H1 (cell line): ENCODE data around the gene TCF21. TPM values are rescaled to one million over a fixed set of nuclear protein-coding genes. Genes with fewer than 3 reads are reported as not detected.

Experiments
- CTCF ChIA-PET: fragments of 300-600 bp; sonication (Branson Sonifier 250); formaldehyde crosslinking; loops from one replicate; lab custom pipeline; 2021; ENCODE audit not compliant: partially characterized antibody; lab: Charles Lee
- POLR2A ChIA-PET: fragments of 300-600 bp; sonication (Branson Sonifier 250); formaldehyde crosslinking; loops from one replicate; lab custom pipeline; 2021; ENCODE audit warnings: inconsistent platforms; ENCODE audit not compliant: partially characterized antibody; lab: Charles Lee
- DNase-seq, 2 experiments: peaks; one replicate each; pipeline versions ENCODE4 v3.0.0 to v3.0.0-alpha.2; 2010 to 2022; ENCODE audit warnings: low spot score in 2 of 2, low read depth in 1 of 2, mixed read lengths in 1 of 2
- FAIRE-seq: peaks from 2 replicates; lab custom pipeline; 2011; peaks lifted over from hg19 to GRCh38; lab: Jason Lieb, UNC
- H2AFZ ChIP-seq: 2 replicates; pipeline ENCODE4 v1.8.1; 2012; ENCODE audit warnings: low read length, inconsistent platforms
- H2AK5ac ChIP-seq: 2 replicates; pipeline ENCODE4 v1.6.1; 2013; ENCODE audit warnings: low read depth, low read length
- H2BK120ac ChIP-seq: replicated peaks from 2 replicates; pipeline ENCODE3; 2013; ENCODE audit warnings: low read depth, low read length, inconsistent platforms
- H2BK12ac ChIP-seq: 2 replicates; pipeline ENCODE4 v1.6.1; 2013; ENCODE audit warnings: low read depth, low read length
- H2BK15ac ChIP-seq: 2 replicates; pipeline ENCODE4 v1.6.1; 2013; ENCODE audit warnings: low read length
- H2BK20ac ChIP-seq: 2 replicates; pipeline ENCODE4 v1.6.1; 2013; ENCODE audit warnings: low read length
- H2BK5ac ChIP-seq: 2 replicates; pipeline ENCODE4 v1.6.1; 2013; ENCODE audit warnings: low read depth, low read length
- H3K14ac ChIP-seq: 2 replicates; pipeline ENCODE4 v1.6.1; 2013; ENCODE audit warnings: inconsistent platforms; ENCODE audit not compliant: insufficient read length
- H3K18ac ChIP-seq: 2 replicates; pipeline ENCODE4 v1.6.1; 2013; ENCODE audit warnings: low read length; ENCODE audit errors: extremely low read depth
- H3K23ac ChIP-seq: 2 replicates; pipeline ENCODE4 v1.6.1; 2013; ENCODE audit warnings: inconsistent platforms; ENCODE audit not compliant: insufficient read length
- H3K23me2 ChIP-seq: 2 replicates; pipeline ENCODE4 v1.6.1; 2013; ENCODE audit warnings: low read depth, low read length
- H3K27ac ChIP-seq: 2 replicates; pipeline ENCODE4 v1.6.1; 2011; ENCODE audit warnings: low read depth, low read length, inconsistent platforms
- H3K27me3 ChIP-seq, 4 experiments: replicated peaks in 1 of 4; 1 replicate in 1 of 4; 2 replicates in 3 of 4; pipeline versions ENCODE4 v1.6.1 to v1.8.1; 2011 to 2013; ENCODE audit warnings: low read length in 3 of 4, mild to moderate bottlenecking in 3 of 4, inconsistent platforms in 2 of 4, mixed read lengths in 2 of 4, moderate library complexity in 1 of 4; ENCODE audit not compliant: control insufficient read depth in 3 of 4, insufficient read depth in 3 of 4; ENCODE audit errors: extremely low read depth in 1 of 4
- H3K36me3 ChIP-seq, 4 experiments: 2 replicates each; pipeline versions ENCODE4 v1.6.1 to v1.8.1; 2011 to 2013; ENCODE audit warnings: mild to moderate bottlenecking in 4 of 4, low read length in 3 of 4, moderate library complexity in 2 of 4, control low read depth in 1 of 4, inconsistent platforms in 1 of 4; ENCODE audit not compliant: insufficient read depth in 4 of 4, control insufficient read depth in 2 of 4
- H3K4ac ChIP-seq: replicated peaks from 2 replicates; pipeline ENCODE3; 2013; ENCODE audit warnings: low read length, low read depth, mixed read lengths, inconsistent platforms; ENCODE audit not compliant: insufficient read length
- H3K4me1 ChIP-seq, 4 experiments: replicated peaks in 1 of 4; 1 replicate in 1 of 4; 2 replicates in 3 of 4; pipeline versions ENCODE4 v1.6.1 to v1.8.1; 2011 to 2013; ENCODE audit warnings: low read length in 3 of 4, inconsistent platforms in 2 of 4, mixed read lengths in 1 of 4; ENCODE audit not compliant: insufficient read depth in 4 of 4, control insufficient read depth in 3 of 4
- H3K4me2 ChIP-seq, 2 experiments: 2 replicates each; pipeline versions ENCODE4 v1.6.1 to v1.8.1; 2011 to 2013; ENCODE audit warnings: low read depth in 2 of 2, low read length in 2 of 2, control low read depth in 1 of 2, inconsistent platforms in 1 of 2, mild to moderate bottlenecking in 1 of 2; ENCODE audit not compliant: insufficient read depth in 1 of 2
- H3K4me3 ChIP-seq, 4 experiments: fragments of 200-600, 300-600 bp in 1 of 4; sonication (generic), shearing (Covaris generic), sonication (Bioruptor Twin) in 1 of 4; 2 replicates each; pipeline versions ENCODE4 v1.5.1 to v1.8.1; 2011 to 2016; ENCODE audit warnings: low read length in 4 of 4, low read depth in 3 of 4, control low read depth in 2 of 4, inconsistent platforms in 2 of 4, mild to moderate bottlenecking in 2 of 4, mixed read lengths in 1 of 4, moderate library complexity in 1 of 4; ENCODE audit not compliant: insufficient read depth in 2 of 4; ENCODE audit errors: extremely low read depth in 1 of 4
- H3K56ac ChIP-seq: replicated peaks from 2 replicates; pipeline ENCODE3; 2013; ENCODE audit warnings: low read depth, mild to moderate bottlenecking, mixed read lengths, low read length, inconsistent platforms; ENCODE audit not compliant: insufficient read length
- H3K79me1 ChIP-seq: 2 replicates; pipeline ENCODE4 v1.6.1; 2013; ENCODE audit warnings: low read depth, low read length, control low read depth
- H3K79me2 ChIP-seq, 2 experiments: 2 replicates each; pipeline versions ENCODE4 v1.6.1 to v1.8.1; 2012 to 2013; ENCODE audit warnings: low read length in 2 of 2, mild to moderate bottlenecking in 2 of 2, inconsistent platforms in 1 of 2; ENCODE audit not compliant: insufficient read depth in 2 of 2, control insufficient read depth in 1 of 2
- H3K9ac ChIP-seq, 4 experiments: replicated peaks in 1 of 4; 1 replicate in 1 of 4; 2 replicates in 3 of 4; pipeline versions ENCODE4 v1.6.1 to v1.8.1; 2011 to 2013; ENCODE audit warnings: low read depth in 3 of 4, low read length in 3 of 4, control low read depth in 2 of 4, mild to moderate bottlenecking in 2 of 4, moderate library complexity in 2 of 4, inconsistent platforms in 1 of 4; ENCODE audit errors: extremely low read depth in 1 of 4
- H3K9me3 ChIP-seq, 2 experiments: 2 replicates each; pipeline versions ENCODE4 v1.6.1 to v1.8.1; 2012 to 2013; ENCODE audit warnings: mild to moderate bottlenecking in 2 of 2, moderate library complexity in 2 of 2, control low read depth in 1 of 2, inconsistent platforms in 1 of 2, low read depth in 1 of 2, low read length in 1 of 2, mixed read lengths in 1 of 2; ENCODE audit not compliant: insufficient read depth in 2 of 2
- H4K20me1 ChIP-seq, 2 experiments: replicated peaks in 1 of 2; 2 replicates each; pipeline versions ENCODE3 to v1.8.1; 2011 to 2013; ENCODE audit warnings: inconsistent platforms in 2 of 2, low read length in 2 of 2, mild to moderate bottlenecking in 1 of 2; ENCODE audit not compliant: insufficient read depth in 2 of 2, control insufficient read depth in 1 of 2
- H4K5ac ChIP-seq: 2 replicates; pipeline ENCODE4 v1.6.1; 2013; ENCODE audit warnings: low read length, low read depth, mixed read lengths, inconsistent platforms; ENCODE audit not compliant: insufficient read length
- H4K8ac ChIP-seq: 2 replicates; pipeline ENCODE4 v1.8.0; 2013; ENCODE audit warnings: mild to moderate bottlenecking, moderate library complexity, low read length, inconsistent platforms; ENCODE audit not compliant: insufficient read depth; ENCODE audit errors: extremely low read depth
- H4K91ac ChIP-seq: replicated peaks from 2 replicates; pipeline ENCODE3; 2013; ENCODE audit warnings: low read length, mixed read lengths, inconsistent platforms; ENCODE audit not compliant: insufficient read length
- CBX8 ChIP-seq: fragments of 300-800, 300-1000 bp; sonication (generic); IDR thresholded peaks from 2 replicates; pipeline ENCODE4 v1.7.1; 2016; ENCODE audit warnings: low read depth, low read length, borderline replicate concordance
- CEBPB ChIP-seq: IDR thresholded peaks from 2 replicates; pipeline ENCODE4 v1.6.1; 2012; ENCODE audit warnings: low read depth, low read length
- HDAC6 ChIP-seq: IDR thresholded peaks from one replicate; pipeline ENCODE4 v1.7.1; 2012; ENCODE audit warnings: low read depth, mild to moderate bottlenecking, inconsistent platforms, low read length, moderate library complexity
- WGBS, 2 experiments: shearing (Covaris generic) in 1 of 2; methylation state at CpG; one replicate each; pipeline versions ENCODE4 v1.1.6 to v1.1.7; 2013 to 2015; ENCODE audit warnings: low lambda C conversion rate in 2 of 2, mixed read lengths in 2 of 2, inconsistent platforms in 1 of 2, low coverage in 1 of 2, missing lambda C conversion rate in 1 of 2; ENCODE audit not compliant: insufficient replicate concordance in 2 of 2, insufficient coverage in 1 of 2, insufficient read length in 1 of 2; ENCODE audit errors: extremely low coverage in 1 of 2, missing lambda C conversion rate in 1 of 2; 5-methylcytosine and 5-hydroxymethylcytosine counted together
- polyA plus RNA-seq, 7 experiments: library from polyadenylated mRNA; depleted of rRNA in 3 of 7; stranded (reverse) in 5 of 7; unstranded in 2 of 7; fragments of >200 nt in 5 of 7; fragments of 200-250 nt in 2 of 7; gene quantifications; 1 replicate in 5 of 7; 2 replicates in 1 of 7; 4 replicates in 1 of 7; pipeline versions ENCODE4 v1.2.1 to v1.2.3, GENCODE V29; 2011 to 2013; ENCODE audit warnings: missing spikeins in 2 of 7, mixed read lengths in 2 of 7
- total RNA-seq: library from RNA; stranded (reverse); fragmentation: NEBNext Ultra II Directional; extraction: Animal tissue kit (Norgen Biotek cat#: 25700); gene quantifications from 2 replicates; pipeline ENCODE4 v1.2.1, GENCODE V29; 2021

The TCF21 gene
- total and polyA plus RNA-seq, 2 of the 8 experiments (the other 6 are each of a cell fraction or from before 2014, with no cell fraction given), result 0.05 to 0.09 TPM

GRCh38 chr6:133891927-133892812, 3.3 kb downstream of the TCF21 start:
- Histone ChIP-seq H4K5ac (no peak overlapping the region), H4K91ac (no peak overlapping the region), H3K4ac (no peak overlapping the region), H2BK20ac (no peak overlapping the region), H3K9ac (no peak overlapping the region), H4K8ac (no peak overlapping the region), H2AK5ac (no peak overlapping the region), H3K4me2 (peak overlapping the region; percentile 75 to 99), H2AFZ (no peak overlapping the region), H3K23ac (no peak overlapping the region), H3K27me3 (peaks cover 60 to 99% (median 83%) of the 10 kb centered on the region in 4 experiments), H3K9me3 (no peaks in the 10 kb centered on the region)
- no peak for DNase-seq
- POLR2A ChIA-PET, result interaction anchor here (1.1 kb wide), 3 partner anchors 39 to 323 kb away, joined by 3 to 5 read pairs (median 3); no protein-coding TSS in a partner anchor
- TF ChIP-seq HDAC6 (no peak), CEBPB (no peak), CBX8 (peak; percentile 61)
- TF ChIP-seq, all 59 proteins: peak for 1
- FAIRE-seq, result no peak
- H3K36me3 ChIP-seq, result peaks cover 0 to 4% (median 0%) of the 10 kb centered on the region in 4 experiments; a peak in 1 of 8 replicates
- no peak overlapping the region for H3K18ac ChIP-seq
- H3K23me2 ChIP-seq, result peaks cover 26% of the 10 kb centered on the region
- no peak overlapping the region for H2BK15ac ChIP-seq
- no peaks in the 10 kb centered on the region for H3K79me2 ChIP-seq
- H3K56ac ChIP-seq, result no peak overlapping the region
- H3K27ac ChIP-seq, result no peak overlapping the region
- H3K14ac ChIP-seq, result no peak overlapping the region
- CTCF ChIA-PET, result interaction anchor here (0.8 to 4.0 kb wide), 13 partner anchors 10 to 323 kb away, joined by 3 to 20 read pairs (median 5); no protein-coding TSS in a partner anchor
- no peaks in the 10 kb centered on the region for H3K79me1 ChIP-seq
- no peak overlapping the region for H2BK5ac ChIP-seq
- 0 out of 2 replicates have a peak overlapping the region, but pooled peaks have one; percentile 12 for H2BK12ac ChIP-seq
- 8% methylated on average over 12 of the region's 12 CpGs; no CpG with 5 or more reads in 1 of the 2 experiments for WGBS, 2 experiments
- peaks cover 0 to 9% of the 10 kb centered on the region in 2 experiments for H4K20me1 ChIP-seq
- H3K4me3 ChIP-seq, result peak overlapping the region; percentile 18 to 59 (median 28); a peak in 6 of 8 replicates
- peaks cover 3 to 20% (median 8%) of the 10 kb centered on the region in 4 experiments; a peak in 6 of 7 replicates for H3K4me1 ChIP-seq
- H2BK120ac ChIP-seq, result no peak overlapping the region
